IPS-11a (cell line): Measurements from ENCODE around the gene ARFGAP2.
A peak's percentile ranks its signal among the peaks of the same experiment; 100 is the strongest.
"Not testable (repeated sequence)": the region's sequence is repeated elsewhere in the genome, so short reads cannot be mapped to it uniquely, and the experiment has no call there.

Source experiments
- H3K4me3 ChIP-seq: one replicate; pipeline ENCODE4 v1.5.1; 2013; ENCODE audit warnings: low read depth, low read length, control low read depth

ARFGAP2 gene

DNA sequence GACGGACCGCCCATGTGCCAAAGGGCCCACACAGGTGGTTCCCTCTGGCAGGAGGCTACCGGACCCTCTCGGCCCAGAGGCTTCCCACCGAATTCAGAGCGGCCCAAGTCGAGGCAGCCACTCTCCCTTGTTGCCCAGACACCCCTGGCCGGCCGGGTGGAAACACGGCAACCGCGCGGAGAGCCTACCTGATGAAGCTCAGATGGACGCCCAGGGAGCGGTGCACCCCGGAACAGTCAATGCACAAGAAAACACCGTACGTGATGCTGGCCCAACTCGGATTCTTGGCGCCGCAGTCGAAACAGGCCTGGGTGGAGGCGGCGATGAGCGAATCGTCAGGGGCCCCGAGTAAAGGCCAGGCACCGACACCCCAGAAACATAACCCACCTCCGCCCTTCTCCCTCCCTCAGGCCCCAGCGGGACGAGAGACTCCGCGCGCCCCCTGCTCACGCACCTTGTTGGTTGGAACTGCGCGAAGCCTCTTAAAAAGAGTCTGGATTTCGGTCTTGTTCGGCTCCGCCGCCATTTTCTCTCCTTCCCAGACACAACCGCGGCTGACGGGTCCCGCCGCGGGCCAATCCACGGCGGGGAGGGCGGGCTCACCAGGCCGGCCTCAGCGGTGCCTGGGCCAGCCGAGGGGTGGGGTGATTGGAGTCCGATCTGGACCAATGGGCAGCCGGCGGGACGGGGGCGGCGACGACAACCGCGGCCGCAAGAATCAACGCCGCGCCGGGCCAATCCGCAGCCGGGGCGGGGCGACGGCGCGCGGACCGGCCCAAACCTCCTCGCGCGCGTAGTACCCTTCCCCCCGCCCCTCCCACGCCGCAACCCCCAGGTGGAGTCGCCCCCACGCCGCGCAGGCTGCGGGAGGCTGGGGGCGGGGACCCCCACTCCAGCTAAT is at the start of gene ARFGAP2:
Gene ARFGAP2 (minus strand): TSS at position 552 of the 901 bp plus-strand sequence. CDS start 26 bp downstream, at position 526.
- H3K4me3 ChIP-seq = peak within 1 kb of the TSS; percentile 95

DNA sequence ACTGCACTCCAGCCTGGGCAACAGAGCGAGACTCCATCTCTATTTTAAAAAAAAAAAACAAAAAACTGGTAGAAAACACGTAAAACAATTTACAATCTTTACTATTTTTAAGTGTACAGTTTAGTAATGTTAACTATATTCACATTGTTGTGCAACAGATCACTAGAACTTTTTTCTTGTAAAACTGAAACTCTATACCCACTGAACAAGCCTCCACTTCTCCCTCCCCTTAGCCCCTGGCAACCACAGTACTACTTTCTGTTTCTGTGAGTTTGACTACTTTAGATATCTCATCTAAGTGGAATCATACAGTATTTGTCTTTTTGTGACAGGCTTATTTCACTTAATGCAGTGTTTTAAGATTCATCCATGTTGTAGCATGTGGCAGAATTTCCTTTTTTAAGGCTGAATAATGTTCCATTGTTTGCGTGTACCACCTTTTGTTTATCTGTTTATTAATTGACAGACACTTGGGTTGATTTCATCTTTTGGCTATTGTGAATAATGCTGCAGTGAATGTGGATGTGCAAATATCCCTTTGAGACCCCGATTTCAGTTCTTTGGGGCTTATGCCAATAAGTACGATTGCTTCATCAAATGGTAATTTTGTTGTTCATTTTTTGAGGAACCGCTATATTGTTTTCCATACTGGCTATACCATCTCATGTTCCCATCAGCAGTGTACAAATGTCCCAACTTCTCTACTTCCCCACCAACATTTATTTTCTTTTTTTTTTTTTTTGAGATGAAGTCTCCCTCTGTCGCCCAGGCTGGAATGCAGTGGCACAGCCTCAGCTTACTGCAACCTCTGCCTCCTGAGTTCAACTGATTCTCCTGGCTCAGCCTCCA is 49.1 kb upstream of the ARFGAP2 start:
- no peak overlapping the region for H3K4me3 ChIP-seq

DNA sequence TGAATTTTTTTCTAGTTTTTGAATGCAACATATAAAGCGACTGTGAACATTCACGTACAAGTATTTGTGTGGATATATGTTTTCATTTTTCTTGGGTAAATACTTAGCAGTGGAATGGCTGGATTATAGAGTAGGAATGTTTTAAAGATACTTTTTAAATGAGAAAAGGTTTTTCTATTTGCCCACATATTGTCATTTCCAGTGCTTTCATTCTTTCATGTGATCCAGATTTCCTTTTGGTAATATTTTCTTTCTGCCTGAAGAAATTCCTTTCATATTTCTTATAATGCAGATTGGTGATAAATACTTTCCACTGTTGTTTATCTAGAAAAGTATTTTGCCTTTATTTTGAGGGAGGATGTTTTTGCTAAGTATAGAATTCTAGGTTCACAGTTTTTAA is 46.0 kb upstream of the ARFGAP2 start:
- no peak overlapping the region for H3K4me3 ChIP-seq

DNA sequence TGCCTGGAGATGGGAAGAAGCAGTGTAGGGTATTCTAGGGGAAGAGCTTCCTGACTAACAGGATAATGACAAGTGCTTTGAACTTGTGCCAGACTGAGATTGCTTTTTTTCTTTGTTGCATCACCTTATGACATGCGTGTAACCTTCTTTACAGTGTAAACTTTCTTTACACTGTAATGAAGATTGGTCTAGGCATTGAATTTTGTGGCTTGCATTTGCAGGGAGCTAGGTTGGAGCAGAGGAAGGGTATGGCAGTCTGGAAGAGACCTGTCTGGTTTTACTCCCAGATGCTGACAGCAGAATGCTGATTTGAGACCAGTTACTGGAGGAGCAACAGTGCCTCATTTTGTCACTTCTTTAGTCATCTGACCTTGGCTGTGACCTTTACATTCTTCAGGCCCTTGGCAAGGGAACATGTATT is 43.7 kb upstream of the ARFGAP2 start:
- H3K4me3 ChIP-seq = no peak overlapping the region

DNA sequence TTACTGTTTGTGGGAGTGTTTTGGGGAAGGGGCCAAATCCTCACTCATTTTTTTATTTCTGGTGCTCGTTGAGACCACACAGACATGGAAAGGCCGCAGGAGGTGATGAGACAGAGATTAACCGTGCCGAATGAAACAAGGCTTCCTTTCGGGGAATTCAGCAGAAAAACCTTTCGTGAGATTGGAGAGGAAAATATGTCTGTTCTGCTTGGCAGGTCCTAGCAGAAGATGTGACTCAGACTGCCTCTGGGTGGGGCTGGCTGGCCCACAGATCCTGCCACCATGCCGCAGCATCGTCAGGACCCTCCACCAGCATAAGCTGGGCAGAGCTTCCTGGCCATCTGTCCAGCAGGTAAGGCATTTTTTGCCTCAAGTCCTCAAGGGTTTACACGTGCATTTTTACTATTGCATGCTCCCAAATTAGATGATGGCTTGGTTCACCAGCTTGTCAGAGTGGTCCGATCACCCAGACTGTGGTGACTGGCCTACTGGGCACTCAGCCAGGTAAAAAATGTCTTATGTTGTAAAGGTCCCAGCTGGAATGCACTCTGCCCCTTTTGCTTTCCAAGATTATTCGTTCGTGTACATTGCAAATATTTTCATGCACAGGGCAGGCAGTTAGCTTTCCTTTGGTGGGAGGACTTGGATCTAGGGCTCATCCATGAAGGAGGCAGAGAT is 39.6 kb upstream of the ARFGAP2 start:
- peak overlapping the region; percentile 78 for H3K4me3 ChIP-seq

DNA sequence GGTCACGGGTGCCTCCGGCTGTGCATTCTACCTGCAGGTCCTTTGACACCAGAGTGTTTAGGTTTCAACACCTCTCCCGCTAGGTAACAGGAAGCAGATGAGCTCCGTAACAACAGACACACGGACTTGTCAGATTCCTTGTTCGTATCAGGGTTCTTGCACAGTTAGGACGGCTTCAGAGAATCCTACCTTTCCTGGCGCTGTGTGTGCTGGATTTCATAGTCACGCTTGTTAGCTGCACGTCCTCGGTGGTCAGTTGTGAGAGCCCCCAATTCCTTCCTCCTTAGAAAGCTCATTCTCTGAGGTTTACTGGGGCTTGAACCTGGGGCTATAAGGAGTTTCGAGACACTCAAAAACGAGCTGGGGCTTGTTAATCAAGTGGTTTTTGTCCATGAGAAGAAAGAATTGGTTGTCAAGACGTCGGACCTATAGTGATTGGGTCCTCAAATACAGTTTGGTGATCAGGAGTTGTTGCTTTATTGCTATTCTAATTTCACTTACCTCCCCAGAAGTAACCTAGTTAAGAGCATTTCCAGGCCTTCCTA is 38.8 kb upstream of the ARFGAP2 start:
- H3K4me3 ChIP-seq = peak overlapping the region; percentile 78

DNA sequence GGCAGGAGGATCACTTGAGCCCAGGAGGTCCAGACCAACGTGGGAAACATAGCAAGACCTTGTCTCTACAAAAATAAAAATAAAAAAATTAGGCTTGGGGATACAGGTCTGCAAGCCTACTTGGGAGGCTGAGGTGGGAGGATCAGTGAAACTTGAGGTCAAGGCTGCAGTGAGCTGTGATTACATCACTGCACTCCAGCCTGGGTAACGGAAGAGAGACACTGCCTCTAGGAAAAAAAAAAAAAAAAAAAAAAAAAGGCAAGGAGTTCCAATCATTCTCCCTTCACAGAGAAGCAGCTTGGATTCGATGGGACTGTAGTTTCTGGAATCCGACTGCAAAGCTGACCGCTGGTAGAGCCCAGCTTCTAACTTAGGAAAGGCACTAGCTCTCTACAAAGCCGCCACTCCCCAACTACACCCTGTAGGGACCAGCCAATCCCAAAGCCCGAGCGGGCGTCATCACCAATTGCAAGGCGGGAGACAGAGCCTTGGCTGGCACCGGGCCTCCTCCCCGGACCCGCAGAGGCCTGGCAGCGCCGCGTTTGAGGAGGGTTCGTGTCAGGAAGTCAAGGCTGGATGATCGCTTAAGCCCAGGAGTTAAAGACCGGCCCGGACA is 37.4 kb upstream of the ARFGAP2 start:
- H3K4me3 ChIP-seq = peak overlapping the region; percentile 39

DNA sequence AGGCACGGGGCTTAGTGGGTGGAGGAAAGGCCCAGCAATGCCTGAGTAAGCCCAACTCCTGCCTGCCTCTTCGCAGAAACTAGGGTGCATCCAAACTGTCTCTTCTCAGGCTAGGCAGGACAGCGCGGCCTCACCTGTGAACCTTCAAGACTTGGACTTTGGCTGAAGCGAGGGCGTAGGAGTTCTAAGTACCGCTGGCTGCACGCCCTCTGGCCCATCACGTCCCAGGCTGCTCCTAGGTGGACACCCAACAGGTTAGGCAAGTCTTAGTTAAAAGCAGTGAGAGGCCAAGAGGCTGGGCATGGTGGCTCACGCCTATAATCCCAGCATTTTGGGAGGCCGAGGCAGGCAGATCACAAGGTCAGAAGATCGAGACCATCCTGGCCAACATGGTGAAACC is 36.3 kb upstream of the ARFGAP2 start:
- no peak overlapping the region for H3K4me3 ChIP-seq

DNA sequence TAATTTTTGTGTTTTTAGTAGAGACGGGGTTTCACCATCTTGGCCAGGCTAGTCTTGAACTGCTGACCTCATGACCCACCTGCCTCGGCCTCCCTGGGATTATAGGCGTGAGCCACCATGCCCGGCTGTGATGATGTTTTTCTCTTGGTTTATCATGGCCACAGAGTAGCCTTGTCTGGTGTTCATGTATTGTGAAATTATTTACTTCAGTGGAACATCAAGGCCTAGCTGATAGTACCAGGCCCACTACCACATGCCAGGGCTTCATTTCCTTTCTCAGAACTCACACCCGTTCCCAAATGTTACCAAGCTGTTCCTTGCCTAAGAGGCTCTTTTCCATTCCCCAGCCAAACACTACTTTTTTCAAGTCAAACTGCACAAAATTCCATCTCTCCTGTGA is 31.9 kb upstream of the ARFGAP2 start:
- H3K4me3 ChIP-seq = no peak overlapping the region

DNA sequence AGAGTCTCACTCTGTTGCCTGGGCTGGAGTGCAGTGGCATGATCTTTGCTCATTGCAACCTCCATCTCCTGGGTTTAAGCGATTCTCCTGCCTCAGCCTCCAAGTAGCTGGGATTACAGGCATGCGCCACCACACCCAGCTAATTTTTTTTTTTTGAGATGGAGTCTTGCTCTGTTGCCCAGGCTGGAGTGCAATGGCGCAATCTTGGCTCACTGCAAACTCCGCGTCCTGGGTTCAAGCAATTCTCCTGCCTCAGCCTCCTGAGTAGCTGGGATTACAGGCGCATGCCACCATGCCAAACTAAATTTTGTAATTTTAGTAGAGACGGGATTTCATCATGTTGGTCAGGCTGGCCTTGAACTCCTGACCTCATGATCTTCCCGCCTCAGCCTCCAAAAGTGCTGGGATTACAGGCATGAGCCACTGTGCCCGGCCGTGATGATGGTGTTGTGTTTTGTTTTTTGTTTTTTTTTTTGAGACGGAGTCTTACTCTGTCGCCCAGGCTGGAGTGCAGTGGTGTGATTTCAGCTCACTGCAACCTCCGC is 31.4 kb upstream of the ARFGAP2 start:
- not testable (repeated sequence) for H3K4me3 ChIP-seq

DNA sequence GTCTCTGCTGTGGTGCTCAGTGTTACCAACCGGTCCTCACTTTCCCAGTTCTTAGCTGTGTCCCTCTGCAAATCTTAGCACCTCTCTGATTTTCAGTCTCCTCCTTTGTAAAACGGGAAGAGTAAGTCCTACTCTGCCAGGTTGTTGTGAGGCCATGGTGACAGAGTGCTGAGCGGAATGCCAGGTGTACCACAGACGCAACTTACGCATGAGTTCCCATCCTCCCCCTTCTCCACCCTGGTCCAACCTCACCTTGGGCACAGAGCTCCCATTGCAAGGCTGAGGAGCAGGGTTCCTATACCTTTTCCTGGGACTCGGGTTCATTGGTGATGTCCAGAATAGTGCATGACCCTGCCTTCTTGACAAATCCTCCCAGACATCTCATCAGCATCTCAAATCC is 30.8 kb upstream of the ARFGAP2 start:
- no peak overlapping the region for H3K4me3 ChIP-seq

DNA sequence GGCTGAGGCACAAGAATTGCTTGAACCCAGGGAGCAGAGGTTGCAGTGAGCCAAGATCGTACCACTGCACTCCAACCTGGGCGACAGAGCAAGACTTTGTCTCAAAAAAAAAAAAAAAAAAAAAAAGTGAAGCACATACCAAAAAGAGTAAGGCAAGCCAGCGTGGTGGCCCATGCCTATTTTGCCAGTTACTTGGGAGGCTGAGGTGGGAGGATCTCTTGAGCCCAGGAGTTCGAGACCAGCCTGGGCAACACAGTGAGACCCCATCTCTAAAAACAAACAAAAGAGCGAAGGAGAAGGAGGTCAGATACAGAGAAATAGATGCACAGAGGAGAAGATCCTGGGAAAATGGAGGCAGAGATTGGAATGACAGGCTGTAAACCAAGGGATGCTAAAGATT is 29.9 kb upstream of the ARFGAP2 start:
- H3K4me3 ChIP-seq = not testable (repeated sequence)

DNA sequence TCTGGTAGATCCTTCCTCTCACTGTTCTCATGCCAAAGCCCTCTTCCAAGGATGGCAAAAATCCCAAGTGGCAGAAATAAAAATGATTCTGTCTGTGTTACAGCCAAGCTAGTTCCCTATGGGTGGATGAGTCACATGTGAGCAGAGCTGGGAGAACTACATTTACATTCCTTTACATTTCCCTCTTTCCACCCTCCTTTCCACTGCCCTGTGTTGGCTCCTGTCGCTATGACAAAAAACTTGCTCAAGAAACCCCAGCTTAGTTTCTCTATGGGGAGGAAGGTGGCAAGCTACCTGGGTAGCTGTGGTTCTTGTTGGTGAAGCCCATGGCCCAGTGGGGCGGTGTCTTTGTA is 27.9 kb upstream of the ARFGAP2 start:
- no peak overlapping the region for H3K4me3 ChIP-seq

DNA sequence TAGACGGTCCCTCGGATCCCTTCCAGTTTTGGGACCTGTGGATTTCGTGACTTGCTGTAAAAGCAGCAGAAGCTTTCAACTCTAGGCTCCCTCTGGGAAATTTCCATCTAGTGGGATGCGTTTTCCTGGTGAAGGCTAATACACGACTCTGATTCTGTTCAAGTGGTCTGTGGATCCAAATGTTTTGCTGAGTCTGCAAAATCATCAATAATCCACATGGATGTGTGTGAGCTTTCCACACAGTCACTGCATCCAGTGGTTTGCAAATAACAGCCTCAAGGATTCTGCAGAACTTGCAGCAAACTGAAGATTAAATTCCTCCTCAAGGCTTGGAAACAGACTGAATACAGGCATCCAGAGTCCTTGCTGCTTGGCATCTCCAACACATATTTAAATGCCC is 25.9 kb upstream of the ARFGAP2 start:
- H3K4me3 ChIP-seq = no peak overlapping the region

DNA sequence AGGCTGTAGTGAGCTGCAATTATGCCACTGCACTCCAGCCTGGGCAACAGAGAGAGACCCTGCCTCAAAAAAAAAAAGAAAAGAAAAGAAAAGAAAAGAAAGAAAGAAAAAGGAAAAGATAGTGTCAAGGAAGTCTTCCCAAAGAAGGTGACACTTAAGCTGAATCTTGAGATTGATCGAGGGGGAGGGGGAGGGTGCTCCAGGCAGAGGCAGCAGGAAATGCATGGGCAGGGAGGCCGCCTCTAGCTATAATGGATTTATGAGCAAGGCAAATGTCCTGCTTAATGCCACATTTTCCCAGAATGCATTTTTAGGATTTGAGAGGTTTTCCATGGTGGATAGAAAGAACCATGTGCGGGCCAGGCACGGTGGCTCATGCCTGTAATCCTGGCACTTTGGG is 24.3 kb upstream of the ARFGAP2 start:
- H3K4me3 ChIP-seq = no peak overlapping the region

DNA sequence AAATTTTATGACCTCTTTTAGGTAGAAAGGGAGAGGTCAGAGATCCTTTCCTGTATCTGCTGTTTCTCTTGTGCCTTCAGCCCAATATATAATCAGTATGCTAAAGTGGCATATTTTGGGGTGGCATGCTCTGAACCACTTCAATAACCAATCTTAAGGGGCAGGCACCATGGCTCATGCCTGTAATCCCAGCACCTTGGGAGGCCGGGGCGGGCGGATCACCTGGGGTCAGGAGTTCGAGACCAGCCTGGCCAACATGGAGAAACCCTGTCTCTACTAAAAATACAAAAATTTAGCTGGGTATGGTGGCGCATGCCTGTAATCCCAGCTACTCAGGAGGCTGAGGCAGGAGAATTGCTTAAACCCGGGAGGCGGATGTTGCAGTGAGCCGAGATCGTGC is 21.5 kb upstream of the ARFGAP2 start:
- not testable (repeated sequence) for H3K4me3 ChIP-seq

DNA sequence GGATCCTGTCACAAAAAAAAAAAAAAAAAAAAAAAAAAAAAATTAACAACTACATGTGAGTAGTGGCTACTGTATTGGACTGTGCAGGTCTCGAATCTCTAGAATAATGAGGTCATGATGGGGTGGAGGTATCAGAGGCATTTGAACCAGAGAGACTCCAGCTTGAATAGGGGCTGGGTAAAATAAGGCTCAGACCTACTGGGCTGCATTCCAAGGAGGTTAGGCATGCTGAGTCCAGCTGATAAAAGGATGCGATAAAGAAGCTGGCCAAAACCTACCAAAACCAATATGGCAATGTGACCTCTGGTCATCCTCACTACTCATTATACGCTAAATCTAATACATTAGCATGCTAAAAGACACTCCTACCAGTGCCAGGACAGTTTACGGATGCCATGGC is 15.4 kb upstream of the ARFGAP2 start:
- no peak overlapping the region for H3K4me3 ChIP-seq

DNA sequence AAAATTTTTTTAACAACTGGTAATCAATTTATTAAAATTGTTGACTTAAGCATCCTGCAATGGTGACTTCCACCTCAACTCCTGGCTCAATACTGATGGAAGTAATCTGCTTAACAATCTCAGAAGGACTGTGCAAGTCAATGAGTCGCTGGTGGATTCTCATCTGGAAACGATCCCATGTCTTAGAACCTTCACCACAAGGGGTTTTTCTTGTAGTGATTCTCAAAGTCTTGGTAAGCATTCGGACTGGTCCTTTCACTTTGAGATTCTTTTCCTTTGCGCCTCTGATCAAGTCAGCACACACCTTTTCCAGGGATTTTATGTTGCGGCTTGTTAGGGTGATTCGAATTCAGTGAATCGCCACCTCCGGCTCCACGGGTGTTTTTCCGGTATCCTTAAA is 14.5 kb upstream of the ARFGAP2 start:
- not testable (repeated sequence) for H3K4me3 ChIP-seq

DNA sequence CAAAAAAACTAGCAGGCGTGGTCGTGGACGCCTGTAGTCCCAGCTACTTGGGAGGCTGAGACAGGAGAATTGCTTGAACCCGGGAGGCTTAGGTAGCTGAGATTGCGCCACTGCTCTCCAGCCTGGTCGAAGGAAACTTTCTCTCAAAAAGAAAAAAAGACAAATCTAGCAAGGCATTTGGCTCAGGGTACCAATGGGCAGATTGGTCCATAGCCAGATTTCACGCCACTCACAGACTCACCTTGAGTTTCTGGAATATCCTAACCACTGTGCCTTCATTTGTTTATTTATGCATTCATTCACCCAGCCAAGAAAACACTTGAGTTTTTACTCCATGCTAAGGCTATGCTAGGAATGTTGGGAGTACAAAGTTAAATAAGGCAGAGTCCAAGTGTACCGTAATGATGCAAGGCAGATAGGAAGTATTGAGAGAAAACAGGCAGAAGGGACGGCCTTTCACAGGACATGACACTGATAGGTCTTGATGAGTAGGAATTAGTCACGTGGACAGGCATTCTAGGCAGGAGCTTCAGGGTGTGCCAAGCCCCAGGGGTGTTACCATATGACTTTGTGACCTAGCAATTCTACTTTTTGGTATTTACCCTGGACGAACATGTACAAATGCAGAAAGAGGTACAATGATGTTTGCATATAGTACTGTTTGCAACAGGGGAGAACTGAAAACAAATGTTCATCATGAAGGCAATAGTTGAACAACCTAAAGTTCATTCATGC is 12.6 kb upstream of the ARFGAP2 start:
- H3K4me3 ChIP-seq = no peak overlapping the region

DNA sequence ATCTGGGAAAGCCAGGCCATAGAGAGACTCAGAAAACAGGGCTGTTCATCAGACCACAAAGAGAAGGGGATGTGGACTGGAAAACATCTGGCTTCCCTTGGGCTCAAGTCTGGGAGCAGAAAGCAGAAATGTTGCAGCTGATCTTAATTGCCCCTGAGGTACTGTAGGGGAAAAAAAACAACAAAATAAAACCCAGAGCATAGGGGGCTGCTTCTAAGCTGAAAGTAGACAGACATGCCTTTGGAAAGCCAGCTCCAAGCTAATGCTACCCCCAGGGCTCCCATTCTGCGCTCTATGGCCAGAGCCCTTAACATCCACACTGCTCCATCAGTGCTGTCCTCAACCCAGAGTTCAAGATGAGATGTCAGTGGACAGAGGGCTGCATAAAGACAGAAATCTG is 11.6 kb upstream of the ARFGAP2 start:
- H3K4me3 ChIP-seq = no peak overlapping the region
